Activated CD4-positive, alpha-beta T cell treated with anti-CD3 and anti-CD28 coated beads, Interleukin-2, amount 50 U/mL, for 16 hours (primary cell): ENCODE results near the gene H2BK1.

Source experiments
- DNase-seq: peaks from one replicate; pipeline ENCODE4 v3.0.0-alpha.2; 2020

H2BK1 gene

GRCh38 chr7:151244841-151245346 is 34.6 kb upstream of the H2BK1 start:
- DNase-seq, result no peak

GRCh38 chr7:151244196-151244840 is 34.0 kb upstream of the H2BK1 start:
- peak; percentile 67 for DNase-seq

GRCh38 chr7:151243408-151244195 is 33.3 kb upstream of the H2BK1 start:
- peak; percentile 33 for DNase-seq

- no peak for DNase-seq
Measured at GRCh38 chr7:151243045-151243349, 32.7 kb upstream of the H2BK1 start.

- no peak for DNase-seq
Measured at GRCh38 chr7:151242159-151243044, 32.1 kb upstream of the H2BK1 start.

GRCh38 chr7:151241755-151242096 is 31.4 kb upstream of the H2BK1 start:
- no peak for DNase-seq

GRCh38 chr7:151240942-151241754 is 30.9 kb upstream of the H2BK1 start:
- DNase-seq, result no peak

- DNase-seq, result no peak
Measured at GRCh38 chr7:151240536-151240935, 30.2 kb upstream of the H2BK1 start.

- DNase-seq, result no peak
Measured at GRCh38 chr7:151239837-151240459, 29.7 kb upstream of the H2BK1 start.

- DNase-seq, result no peak
Measured at GRCh38 chr7:151238924-151239836, 28.9 kb upstream of the H2BK1 start.

GRCh38 chr7:151238190-151238810 is 28.0 kb upstream of the H2BK1 start:
- no peak for DNase-seq

- DNase-seq, result no peak
Measured at GRCh38 chr7:151237244-151238189, 27.2 kb upstream of the H2BK1 start.

- no peak for DNase-seq
Measured at GRCh38 chr7:151236406-151236805, 26.1 kb upstream of the H2BK1 start.

GRCh38 chr7:151235091-151235787 is 25.0 kb upstream of the H2BK1 start:
- DNase-seq, result no peak

- DNase-seq, result no peak
Measured at GRCh38 chr7:151233804-151234203, 23.5 kb upstream of the H2BK1 start.

- DNase-seq, result peak; percentile 79
Measured at GRCh38 chr7:151232917-151233701, 22.8 kb upstream of the H2BK1 start.

GRCh38 chr7:151232091-151232916 is 22.0 kb upstream of the H2BK1 start, which contains the start of gene CHPF2:
Gene CHPF2, plus strand, starts transcription at chr7:151232483. Its CDS starts 1,529 bp downstream, at chr7:151234012.
- peak; percentile 94 for DNase-seq
